ENCODE results near the gene KIR3DL3.
"Not testable (repeated sequence)": the region's sequence is repeated elsewhere in the genome, so short reads cannot be mapped to it uniquely, and the experiment has no call there.

KIR3DL3 gene

DNA sequence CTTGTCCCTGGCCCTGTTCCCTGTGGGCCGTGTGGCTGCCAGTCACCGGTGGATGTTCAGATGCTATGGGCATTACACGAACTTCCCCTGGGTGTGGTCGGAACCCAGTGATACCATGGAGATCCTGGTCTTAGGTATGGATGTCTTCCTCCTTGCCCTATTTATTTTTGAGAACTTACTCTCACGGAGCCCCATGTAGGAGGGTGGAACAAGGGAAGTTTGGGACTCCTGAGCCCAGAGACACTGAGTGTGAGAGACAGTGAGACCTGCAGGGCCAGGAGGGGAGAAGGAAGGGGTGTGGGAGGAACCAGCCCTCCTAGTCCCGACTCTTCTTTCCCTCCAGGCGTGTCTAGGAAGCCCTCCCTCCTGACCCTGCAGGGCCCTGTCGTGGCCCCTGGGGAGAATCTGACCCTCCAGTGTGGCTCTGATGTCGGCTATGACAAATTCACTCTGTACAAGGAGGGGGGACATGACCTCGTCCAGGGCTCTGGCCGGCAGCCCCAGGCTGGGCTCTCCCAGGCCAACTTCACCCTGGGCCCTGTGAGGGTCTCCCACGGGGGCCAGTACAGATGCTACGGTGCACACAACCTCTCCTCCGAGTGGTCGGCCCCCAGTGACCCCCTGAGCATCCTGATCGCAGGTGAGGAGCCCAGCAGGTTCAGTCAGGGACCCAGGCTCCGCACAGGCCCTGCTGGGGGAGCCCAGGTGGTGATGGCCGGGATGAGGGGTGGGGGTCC lies 14.9 kb upstream of the KIR3DL3 start:
- TF ChIP-seq, protein P1, sequence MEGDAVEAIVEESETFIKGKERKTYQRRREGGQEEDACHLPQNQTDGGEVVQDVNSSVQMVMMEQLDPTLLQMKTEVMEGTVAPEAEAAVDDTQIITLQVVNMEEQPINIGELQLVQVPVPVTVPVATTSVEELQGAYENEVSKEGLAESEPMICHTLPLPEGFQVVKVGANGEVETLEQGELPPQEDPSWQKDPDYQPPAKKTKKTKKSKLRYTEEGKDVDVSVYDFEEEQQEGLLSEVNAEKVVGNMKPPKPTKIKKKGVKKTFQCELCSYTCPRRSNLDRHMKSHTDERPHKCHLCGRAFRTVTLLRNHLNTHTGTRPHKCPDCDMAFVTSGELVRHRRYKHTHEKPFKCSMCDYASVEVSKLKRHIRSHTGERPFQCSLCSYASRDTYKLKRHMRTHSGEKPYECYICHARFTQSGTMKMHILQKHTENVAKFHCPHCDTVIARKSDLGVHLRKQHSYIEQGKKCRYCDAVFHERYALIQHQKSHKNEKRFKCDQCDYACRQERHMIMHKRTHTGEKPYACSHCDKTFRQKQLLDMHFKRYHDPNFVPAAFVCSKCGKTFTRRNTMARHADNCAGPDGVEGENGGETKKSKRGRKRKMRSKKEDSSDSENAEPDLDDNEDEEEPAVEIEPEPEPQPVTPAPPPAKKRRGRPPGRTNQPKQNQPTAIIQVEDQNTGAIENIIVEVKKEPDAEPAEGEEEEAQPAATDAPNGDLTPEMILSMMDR (IDR thresholded peaks at IDR 0.05; ENCODE audit: low read length, missing control alignments), result no peak
- H3K4me3 ChIP-seq (replicated peaks; ENCODE audit: low read depth, low read length), result no peak overlapping the region
- no peak for DNase-seq (ENCODE audit: low read depth)

DNA sequence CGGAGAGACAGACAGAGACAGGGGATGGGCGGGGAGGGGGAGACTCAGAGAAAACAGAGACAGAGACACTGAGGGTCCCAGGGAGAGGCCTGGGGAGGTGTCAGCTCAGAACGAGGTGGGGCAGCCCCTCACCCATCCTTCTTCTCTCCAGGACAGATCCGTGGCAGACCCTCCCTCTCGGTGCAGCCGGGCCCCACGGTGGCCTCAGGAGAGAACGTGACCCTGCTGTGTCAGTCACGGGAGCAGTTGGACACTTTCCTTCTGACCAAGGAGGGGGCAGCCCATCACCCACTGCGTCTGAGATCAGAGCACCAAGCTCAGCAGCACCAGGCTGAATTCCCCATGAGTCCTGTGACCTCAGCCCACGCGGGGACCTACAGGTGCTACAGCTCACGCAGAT lies 14.3 kb upstream of the KIR3DL3 start:
- DNase-seq (ENCODE audit: low read depth); H3K4me3 ChIP-seq (replicated peaks; ENCODE audit: low read depth, low read length): not testable (repeated sequence)

DNA sequence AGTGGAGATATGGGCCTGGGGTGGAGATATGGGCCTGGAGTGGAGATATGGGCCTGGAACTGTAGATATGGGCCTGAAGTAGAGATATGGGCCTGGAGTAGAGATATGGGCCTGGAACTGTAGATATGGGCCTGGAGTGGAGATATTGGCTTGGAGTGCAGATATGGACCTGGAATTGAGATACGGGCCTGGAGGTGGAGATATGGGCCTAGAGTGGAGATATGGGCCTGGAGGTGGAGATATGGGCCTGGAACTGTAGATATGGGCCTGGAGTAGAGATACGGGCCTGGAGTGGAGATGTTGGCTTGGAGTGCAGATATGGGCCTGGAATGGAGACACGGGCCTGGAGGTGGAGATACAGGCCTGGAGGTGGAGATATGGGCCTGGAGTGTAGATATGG lies 402 bp downstream of the KIR3DL3 start:
- TF ChIP-seq, protein P1 (IDR thresholded peaks at IDR 0.05; ENCODE audit: low read length, missing control alignments), result no peak
- no peak for DNase-seq (ENCODE audit: low read depth)
- no peak overlapping the region for H3K4me3 ChIP-seq (replicated peaks; ENCODE audit: low read depth, low read length)

DNA sequence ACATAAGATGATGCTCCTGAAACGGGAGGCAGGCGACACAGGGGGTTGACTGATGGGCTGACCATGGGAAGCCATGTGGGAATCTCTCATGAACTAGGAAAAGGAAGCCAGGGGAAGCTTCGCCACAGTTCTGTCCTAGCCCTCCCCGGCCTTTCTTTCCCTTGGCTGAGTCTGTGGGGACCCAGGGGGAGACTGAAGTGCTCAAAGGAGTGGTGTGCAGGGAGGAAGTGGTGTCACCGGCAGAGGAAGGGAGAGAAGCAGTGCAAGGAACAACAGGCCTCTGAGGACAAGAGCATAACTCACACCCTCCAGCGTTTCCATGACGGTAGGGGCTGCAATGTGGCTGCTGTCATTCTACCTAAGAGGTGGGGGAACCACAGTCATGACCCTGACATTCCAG lies 1.1 kb downstream of the KIR3DL3 start:
- H3K4me3 ChIP-seq (replicated peaks; ENCODE audit: low read depth, low read length), result no peak overlapping the region
- DNase-seq (ENCODE audit: low read depth), result no peak
- TF ChIP-seq, protein P1 (IDR thresholded peaks at IDR 0.05; ENCODE audit: low read length, missing control alignments), result no peak

DNA sequence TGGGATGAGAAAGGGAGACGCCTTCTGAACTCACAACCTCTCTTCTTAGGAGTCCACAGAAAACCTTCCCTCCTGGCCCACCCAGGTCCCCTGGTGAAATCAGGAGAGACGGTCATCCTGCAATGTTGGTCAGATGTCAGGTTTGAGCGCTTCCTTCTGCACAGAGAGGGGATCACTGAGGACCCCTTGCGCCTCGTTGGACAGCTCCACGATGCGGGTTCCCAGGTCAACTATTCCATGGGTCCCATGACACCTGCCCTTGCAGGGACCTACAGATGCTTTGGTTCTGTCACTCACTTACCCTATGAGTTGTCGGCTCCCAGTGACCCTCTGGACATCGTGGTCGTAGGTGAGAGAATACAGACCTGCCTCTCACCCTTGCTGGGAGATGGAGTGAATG lies 3.3 kb downstream of the KIR3DL3 start:
- no peak overlapping the region for H3K4me3 ChIP-seq (replicated peaks; ENCODE audit: low read depth, low read length)
- TF ChIP-seq, protein P1 (IDR thresholded peaks at IDR 0.05; ENCODE audit: low read length, missing control alignments), result no peak
- no peak for DNase-seq (ENCODE audit: low read depth)

DNA sequence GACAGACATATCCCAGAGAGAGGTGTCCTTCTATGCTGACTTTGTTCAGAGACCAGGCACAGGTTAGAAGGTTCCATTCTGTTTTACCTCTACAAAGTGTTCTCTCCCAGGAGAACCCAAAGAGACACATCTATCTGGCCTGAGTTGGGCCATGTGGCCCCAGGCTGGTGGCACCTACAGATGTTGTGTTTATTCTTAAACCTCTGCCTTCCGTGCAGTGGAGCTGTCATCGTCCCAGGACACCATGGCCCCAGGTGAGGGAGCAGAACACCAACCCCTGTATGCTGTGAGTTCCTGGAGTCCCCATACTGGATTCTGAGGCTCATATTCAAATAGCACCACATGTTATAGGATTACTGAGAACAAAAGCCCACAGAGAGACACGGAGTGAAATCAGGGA lies 3.9 kb downstream of the KIR3DL3 start:
- DNase-seq (ENCODE audit: low read depth), result no peak
- TF ChIP-seq, protein P1 (IDR thresholded peaks at IDR 0.05; ENCODE audit: low read length, missing control alignments), result no peak
- no peak overlapping the region for H3K4me3 ChIP-seq (replicated peaks; ENCODE audit: low read depth, low read length)

DNA sequence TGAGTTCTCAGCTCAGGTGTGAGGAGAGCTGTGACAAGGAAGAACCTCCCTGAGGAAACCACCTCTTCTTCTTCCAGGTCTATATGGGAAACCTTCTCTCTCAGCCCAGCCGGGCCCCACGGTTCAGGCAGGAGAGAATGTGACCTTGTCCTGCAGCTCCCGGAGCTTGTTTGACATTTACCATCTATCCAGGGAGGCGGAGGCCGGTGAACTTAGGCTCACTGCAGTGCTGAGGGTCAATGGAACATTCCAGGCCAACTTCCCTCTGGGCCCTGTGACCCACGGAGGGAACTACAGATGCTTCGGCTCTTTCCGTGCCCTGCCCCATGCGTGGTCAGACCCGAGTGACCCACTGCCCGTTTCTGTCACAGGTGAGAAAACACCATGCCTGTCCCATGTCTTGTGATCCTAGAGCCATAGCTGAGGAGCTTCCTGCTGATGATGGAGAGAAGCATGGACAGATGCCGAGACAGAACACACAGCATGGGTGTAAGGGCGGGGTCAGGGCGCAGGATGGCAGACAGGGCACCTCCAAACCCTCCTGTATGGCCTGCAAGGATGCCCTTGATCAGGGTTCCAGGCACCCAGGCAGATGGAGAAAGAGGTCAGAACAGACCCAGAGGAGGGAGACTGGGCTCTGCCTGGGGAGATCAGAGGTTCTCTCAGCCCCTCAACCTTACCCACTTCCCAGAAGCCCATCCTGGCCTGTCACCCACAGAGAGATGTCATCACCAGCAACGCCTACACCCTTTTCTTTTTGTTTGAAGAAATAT lies 5.4 kb downstream of the KIR3DL3 start:
- TF ChIP-seq, protein P1 (IDR thresholded peaks at IDR 0.05; ENCODE audit: low read length, missing control alignments), result no peak
- no peak overlapping the region for H3K4me3 ChIP-seq (replicated peaks; ENCODE audit: low read depth, low read length)
- no peak for DNase-seq (ENCODE audit: low read depth)

Data from fibroblast of pulmonary artery (primary cell).